Hepatocyte (in vitro differentiated cells): ENCODE measurements around the gene ELOVL3. TPM values are rescaled to one million over a fixed set of nuclear protein-coding genes. Genes with fewer than 3 reads are reported as not detected.
A peak's percentile ranks its signal among the peaks of the same experiment; 100 is the strongest.

ENCODE experiments used
- DNase-seq: peaks from one replicate; pipeline ENCODE4 v3.0.0-alpha.2; 2016; ENCODE audit warnings: low spot score
- H2AFZ ChIP-seq: fragments of 200-600 bp; sonication (generic); 2 replicates; pipeline ENCODE4 v1.6.0; 2016; ENCODE audit warnings: antibody characterized with exemption, mild to moderate bottlenecking
- H3K27ac ChIP-seq: fragments of 200-600 bp; sonication (generic); 2 replicates; pipeline ENCODE4 v1.5.1; 2016; ENCODE audit warnings: mild to moderate bottlenecking
- H3K27me3 ChIP-seq: fragments of 200-600 bp; sonication (generic); 2 replicates; pipeline ENCODE4 v1.6.1; 2016
- H3K36me3 ChIP-seq: fragments of 200-600 bp; sonication (generic); replicated peaks from 2 replicates; pipeline ENCODE4 v1.5.1; 2016; ENCODE audit warnings: low read depth; ENCODE audit not compliant: insufficient read depth
- H3K4me1 ChIP-seq: fragments of 200-600 bp; sonication (generic); 2 replicates; pipeline ENCODE4 v1.5.1; 2016; ENCODE audit warnings: mild to moderate bottlenecking, moderate library complexity; ENCODE audit not compliant: insufficient read depth
- H3K4me2 ChIP-seq: fragments of 200-600 bp; sonication (generic); 2 replicates; pipeline ENCODE4 v1.6.0; 2016
- H3K4me3 ChIP-seq: fragments of 200-600 bp; sonication (generic); 2 replicates; pipeline ENCODE4 v1.5.1; 2016; ENCODE audit warnings: mild to moderate bottlenecking
- H3K79me2 ChIP-seq: fragments of 200-600 bp; sonication (generic); 2 replicates; pipeline ENCODE4 v1.6.0; 2017; ENCODE audit warnings: mild to moderate bottlenecking
- H3K9me2 ChIP-seq: fragments of 200-600 bp; sonication (generic); replicated peaks from 2 replicates; pipeline ENCODE4 v1.6.0; 2017; ENCODE audit warnings: mild to moderate bottlenecking; ENCODE audit not compliant: insufficient read depth
- H3K9me3 ChIP-seq: fragments of 200-600 bp; sonication (generic); 2 replicates; pipeline ENCODE4 v1.5.1; 2016; ENCODE audit warnings: low read depth, mild to moderate bottlenecking
- H4K20me1 ChIP-seq: fragments of 200-600 bp; sonication (generic); 2 replicates; pipeline ENCODE4 v1.6.0; 2016; ENCODE audit warnings: mild to moderate bottlenecking; ENCODE audit not compliant: insufficient read depth, poor library complexity, severe bottlenecking
- EZH2 ChIP-seq: fragments of 200-600 bp; sonication (generic); IDR thresholded peaks from 2 replicates; pipeline ENCODE4 v1.6.1; 2016; ENCODE audit warnings: antibody characterized with exemption, mild to moderate bottlenecking, borderline replicate concordance
- EZH2phosphoT487 ChIP-seq: fragments of 200-600 bp; sonication (generic); IDR thresholded peaks from one replicate; pipeline ENCODE4 v1.6.1; 2018; ENCODE audit warnings: antibody characterized with exemption, mild to moderate bottlenecking, low read depth, moderate library complexity; ENCODE audit not compliant: unreplicated experiment, severe bottlenecking
- WGBS: methylation state at CpG from one replicate; pipeline ENCODE4 v1.1.6; 2016; ENCODE audit warnings: low lambda C conversion rate; ENCODE audit errors: missing lambda C conversion rate; 5-methylcytosine and 5-hydroxymethylcytosine counted together
- polyA plus RNA-seq: library from polyadenylated mRNA; unstranded; fragments of >200 nt; fragmentation: Nextera tagmentation; extraction: Ambion mirVana; gene quantifications from 2 replicates; pipeline ENCODE4 v1.2.1, GENCODE V29; 2016
- total RNA-seq: library from RNA; depleted of rRNA; stranded (reverse); fragments of >200 nt; gene quantifications from 2 replicates; pipeline ENCODE4 v1.2.3, GENCODE V29; 2014
- TF ChIP-seq, protein P1 (sequence below): fragments of 200-600 bp; sonication (generic); IDR thresholded peaks from 2 replicates; pipeline ENCODE4 v1.5.1; 2016; ENCODE audit warnings: antibody characterized with exemption, mild to moderate bottlenecking; ENCODE audit not compliant: poor library complexity

Gene ELOVL3
- total and polyA plus RNA-seq, 2 experiments from 2014 or later = not detected

DNA sequence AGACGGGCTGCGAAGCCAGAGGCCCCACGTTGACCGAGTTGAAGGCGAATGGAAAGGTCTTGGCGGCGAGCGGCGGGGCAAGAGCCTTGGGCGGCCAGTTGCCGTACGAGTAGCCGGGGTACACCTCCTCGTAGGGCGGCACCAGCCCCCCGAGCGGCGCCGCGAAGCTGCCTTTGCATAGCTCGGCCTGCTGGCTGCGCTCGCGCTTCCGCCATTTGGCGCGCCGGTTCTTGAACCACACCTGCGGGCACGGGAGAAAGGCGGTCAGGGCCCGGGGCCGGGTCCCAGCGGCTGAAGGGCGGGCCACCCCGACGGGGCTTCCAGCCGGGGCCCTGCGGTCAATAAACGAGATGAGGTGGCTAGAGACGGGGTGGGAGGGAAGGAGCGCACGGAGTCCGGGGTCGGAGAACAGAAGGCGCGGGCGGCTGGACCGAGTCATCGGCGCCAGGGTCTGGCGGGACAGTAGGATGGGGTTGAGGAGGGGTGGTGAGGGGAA lies 4.8 kb downstream of the ELOVL3 start:
- no peaks in the 10 kb centered on the region for H3K79me2 ChIP-seq
- H2AFZ ChIP-seq = peak overlapping the region; percentile 76
- WGBS = 2% methylated on average over 40 of the region's 52 CpGs

GRCh38 chr10:102231357-102232318 lies 5.5 kb downstream of the ELOVL3 start:
- Histone ChIP-seq H3K9me3 (no peaks in the 10 kb centered on the region), H3K4me2 (peak overlapping the region; percentile 98), H4K20me1 (no peaks in the 10 kb centered on the region), H3K36me3 (no peaks in the 10 kb centered on the region), H3K9me2 (no peaks in the 10 kb centered on the region), H3K4me1 (peaks cover 19% of the 10 kb centered on the region), H3K4me3 (peak overlapping the region; percentile 39), H3K27ac (no peak overlapping the region), H3K27me3 (peaks cover 71% of the 10 kb centered on the region), H3K79me2 (no peaks in the 10 kb centered on the region), H2AFZ (peak overlapping the region; percentile 76)
- 18% methylated on average over 51 of the region's 76 CpGs for whole genome bisulfite sequencing
- TF ChIP-seq EZH2phosphoT487 = no peak
- TF ChIP-seq, protein P1, sequence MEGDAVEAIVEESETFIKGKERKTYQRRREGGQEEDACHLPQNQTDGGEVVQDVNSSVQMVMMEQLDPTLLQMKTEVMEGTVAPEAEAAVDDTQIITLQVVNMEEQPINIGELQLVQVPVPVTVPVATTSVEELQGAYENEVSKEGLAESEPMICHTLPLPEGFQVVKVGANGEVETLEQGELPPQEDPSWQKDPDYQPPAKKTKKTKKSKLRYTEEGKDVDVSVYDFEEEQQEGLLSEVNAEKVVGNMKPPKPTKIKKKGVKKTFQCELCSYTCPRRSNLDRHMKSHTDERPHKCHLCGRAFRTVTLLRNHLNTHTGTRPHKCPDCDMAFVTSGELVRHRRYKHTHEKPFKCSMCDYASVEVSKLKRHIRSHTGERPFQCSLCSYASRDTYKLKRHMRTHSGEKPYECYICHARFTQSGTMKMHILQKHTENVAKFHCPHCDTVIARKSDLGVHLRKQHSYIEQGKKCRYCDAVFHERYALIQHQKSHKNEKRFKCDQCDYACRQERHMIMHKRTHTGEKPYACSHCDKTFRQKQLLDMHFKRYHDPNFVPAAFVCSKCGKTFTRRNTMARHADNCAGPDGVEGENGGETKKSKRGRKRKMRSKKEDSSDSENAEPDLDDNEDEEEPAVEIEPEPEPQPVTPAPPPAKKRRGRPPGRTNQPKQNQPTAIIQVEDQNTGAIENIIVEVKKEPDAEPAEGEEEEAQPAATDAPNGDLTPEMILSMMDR = peak; percentile 67
- peak; percentile 60 for DNase-seq

More for the DNA sequence above, 4.8 kb downstream of the ELOVL3 start:
- peak; percentile 65 for DNase-seq
- H3K9me3 ChIP-seq = no peaks in the 10 kb centered on the region
- no peaks in the 10 kb centered on the region for H4K20me1 ChIP-seq
- peaks cover 69% of the 10 kb centered on the region for H3K27me3 ChIP-seq
- no peaks in the 10 kb centered on the region for H3K9me2 ChIP-seq
- peak overlapping the region; percentile 39 for H3K4me3 ChIP-seq
- H3K27ac ChIP-seq = no peak overlapping the region
- H3K4me2 ChIP-seq = peak overlapping the region; percentile 98
- peaks cover 19% of the 10 kb centered on the region for H3K4me1 ChIP-seq
- TF ChIP-seq, protein P1 = peak; percentile 40
- TF ChIP-seq EZH2 (peak; percentile 87), EZH2phosphoT487 (peak; percentile 93)
- no peaks in the 10 kb centered on the region for H3K36me3 ChIP-seq

GRCh38 chr10:102233997-102234396 lies 7.9 kb downstream of the ELOVL3 start:
- H3K9me2 ChIP-seq = no peaks in the 10 kb centered on the region
- H3K36me3 ChIP-seq = no peaks in the 10 kb centered on the region
- H3K4me2 ChIP-seq = no peak overlapping the region
- TF ChIP-seq, protein P1 = no peak
- no peak overlapping the region for H3K27ac ChIP-seq
- H3K79me2 ChIP-seq = no peaks in the 10 kb centered on the region
- no peaks in the 10 kb centered on the region for H4K20me1 ChIP-seq
- H3K27me3 ChIP-seq = peaks cover 68% of the 10 kb centered on the region
- no peak overlapping the region for H2AFZ ChIP-seq
- peaks cover 19% of the 10 kb centered on the region for H3K4me1 ChIP-seq
- no peak overlapping the region for H3K4me3 ChIP-seq
- DNase-seq = no peak
- H3K9me3 ChIP-seq = no peaks in the 10 kb centered on the region
- 65% methylated on average over 1 of the region's 1 CpG for WGBS
